B cell (primary cell): ENCODE data around the gene RBBP8. TPM values are rescaled to one million over a fixed set of nuclear protein-coding genes. Genes with fewer than 3 reads are reported as not detected.

ENCODE experiments used
- ATAC-seq: fragments of 200-7000 bp; cut with Tn5 transposase; one replicate; pipeline ENCODE4 v1.10.0; 2021; ENCODE audit warnings: low read depth, mild to moderate bottlenecking, moderate number of reproducible peaks, moderate library complexity
- CTCF ChIA-PET: fragments of 350-600 bp; sonication (Branson Sonifier 250); formaldehyde crosslinking; loops from one replicate; lab custom pipeline; 2021; ENCODE audit warnings: antibody characterized with exemption, inconsistent platforms; lab: Charles Lee
- POLR2A ChIA-PET: fragments of 350-600 bp; sonication (Branson Sonifier 250); formaldehyde crosslinking; loops from one replicate; lab custom pipeline; 2021; ENCODE audit warnings: antibody characterized with exemption; lab: Charles Lee
- DNase-seq: peaks from one replicate; pipeline ENCODE4 v3.0.0; 2013
- H2AFZ ChIP-seq: 2 replicates; pipeline ENCODE4 v1.6.1; 2012; ENCODE audit warnings: mild to moderate bottlenecking, low read depth, low read length; ENCODE audit not compliant: insufficient read depth, poor library complexity, severe bottlenecking
- H3K27ac ChIP-seq, 2 donors: 1 replicate in 1 of 2; 2 replicates in 1 of 2; pipeline ENCODE4 v1.5.1; 2012 to 2013; ENCODE audit warnings: low read length in 2 of 2, mild to moderate bottlenecking in 2 of 2, moderate library complexity in 1 of 2
- H3K27me3 ChIP-seq, 4 experiments: fragments of 200-600 bp in 1 of 4; sonication (generic) in 1 of 4; replicated peaks in 1 of 4; 1 replicate in 2 of 4; 2 replicates in 2 of 4; pipeline versions ENCODE4 v1.6.1 to v1.7.0; 2013 to 2016; ENCODE audit warnings: low read length in 3 of 4, mild to moderate bottlenecking in 2 of 4, mixed read lengths in 1 of 4, moderate library complexity in 1 of 4; ENCODE audit not compliant: insufficient read depth in 4 of 4, control insufficient read depth in 3 of 4; ENCODE audit errors: control extremely low read depth in 1 of 4
- H3K36me3 ChIP-seq, 2 experiments: replicated peaks in 1 of 2; 1 replicate in 1 of 2; 2 replicates in 1 of 2; pipeline versions ENCODE4 v1.6.1 to v1.7.1; 2013; ENCODE audit warnings: low read length in 1 of 2; ENCODE audit not compliant: insufficient read depth in 2 of 2, control insufficient read depth in 1 of 2; ENCODE audit errors: control extremely low read depth in 1 of 2, extremely low read depth in 1 of 2
- H3K4me1 ChIP-seq, 2 donors: fragments of 200-600 bp in 1 of 2; sonication (generic) in 1 of 2; 1 replicate in 1 of 2; 2 replicates in 1 of 2; pipeline versions ENCODE4 v1.5.1 to v1.6.1; 2013 to 2017; ENCODE audit warnings: low read length in 2 of 2; ENCODE audit not compliant: control insufficient read depth in 2 of 2, insufficient read depth in 2 of 2
- H3K4me2 ChIP-seq: replicated peaks from 2 replicates; pipeline ENCODE3; 2012; ENCODE audit warnings: mild to moderate bottlenecking, low read depth, low read length; ENCODE audit not compliant: poor library complexity, severe bottlenecking
- H3K4me3 ChIP-seq, 5 experiments: fragments of 200-600 bp in 1 of 5; sonication (generic) in 1 of 5; 1 replicate in 3 of 5; 2 replicates in 2 of 5; pipeline versions ENCODE4 v1.5.1 to v1.7.0; 2011 to 2016; ENCODE audit warnings: low read length in 4 of 5, mild to moderate bottlenecking in 4 of 5, low read depth in 2 of 5, control low read depth in 1 of 5, moderate library complexity in 1 of 5; ENCODE audit not compliant: insufficient read depth in 1 of 5; ENCODE audit errors: control extremely low read depth in 1 of 5, extremely low read depth in 1 of 5
- H3K79me2 ChIP-seq: fragments of 200-600 bp; sonication (generic); one replicate; pipeline ENCODE4 v1.6.0; 2016; ENCODE audit warnings: low read length; ENCODE audit not compliant: control insufficient read depth, insufficient read depth
- H3K9ac ChIP-seq: fragments of 200-600 bp; sonication (generic); 2 replicates; pipeline ENCODE4 v1.6.1; 2017; ENCODE audit warnings: mild to moderate bottlenecking, low read length, moderate library complexity
- H3K9me3 ChIP-seq, 3 donors: one replicate each; pipeline versions ENCODE4 v1.6.1 to v1.7.1; 2013; ENCODE audit warnings: low read length in 2 of 3; ENCODE audit not compliant: control insufficient read depth in 2 of 3, insufficient read depth in 1 of 3; ENCODE audit errors: control extremely low read depth in 1 of 3
- H4K20me1 ChIP-seq: 2 replicates; pipeline ENCODE4 v1.6.0; 2012; ENCODE audit warnings: mild to moderate bottlenecking, low read length; ENCODE audit not compliant: insufficient read depth, control insufficient read depth, poor library complexity, severe bottlenecking
- H3K27ac Mint-ChIP-seq: one replicate; pipeline ENCODE4 v1.8.0; 2021; ENCODE audit warnings: mixed read lengths
- H3K27me3 Mint-ChIP-seq: one replicate; pipeline ENCODE4 v1.8.0; 2021; ENCODE audit warnings: mixed read lengths
- H3K4me1 Mint-ChIP-seq: one replicate; pipeline ENCODE4 v1.8.0; 2021; ENCODE audit warnings: mixed read lengths
- H3K4me3 Mint-ChIP-seq: one replicate; pipeline ENCODE4 v1.8.0; 2021; ENCODE audit warnings: mixed read lengths
- H3K9me3 Mint-ChIP-seq: one replicate; pipeline ENCODE4 v1.8.0; 2022; ENCODE audit warnings: mixed read lengths; ENCODE audit not compliant: insufficient read depth
- EZH2 ChIP-seq: IDR thresholded peaks from 2 replicates; pipeline ENCODE4 v1.6.1; 2012; ENCODE audit warnings: borderline replicate concordance, low read depth, mild to moderate bottlenecking, moderate library complexity, low read length; ENCODE audit not compliant: insufficient read depth, poor library complexity, severe bottlenecking
- WGBS: methylation state at CpG from one replicate; pipeline ENCODE4 v1.1.5; 2013; ENCODE audit warnings: missing lambda C conversion rate; ENCODE audit not compliant: insufficient coverage; 5-methylcytosine and 5-hydroxymethylcytosine counted together
- intact Hi-C: fragments of 100-400 bp; cut with micrococcal nuclease; formaldehyde crosslinking; loops from one replicate; pipeline ENCODE4 v1.10.0; 2022
- polyA plus RNA-seq: library from polyadenylated mRNA; depleted of rRNA; stranded (reverse); fragments of >200 nt; gene quantifications from 2 replicates; pipeline ENCODE4 v1.2.3, GENCODE V29; 2012
- total RNA-seq, 2 donors: library from RNA; stranded (reverse); fragments of 120-200 nt in 1 of 2; gene quantifications; 1 replicate in 1 of 2; 2 replicates in 1 of 2; pipeline versions ENCODE4 v1.2.3 to v1.2.4, GENCODE V29; 2013 to 2022
- TF ChIP-seq, protein P1 (sequence below): fragments of 200-600 bp; IDR thresholded peaks from one replicate; pipeline ENCODE4 v1.8.0; 2022; ENCODE audit warnings: antibody characterized with exemption, mild to moderate bottlenecking

RBBP8 gene
- total and polyA plus RNA-seq, 2 donors (not counting 1 experiment from before 2014, with no cell fraction given), result 2.9 to 18.0 TPM

DNA sequence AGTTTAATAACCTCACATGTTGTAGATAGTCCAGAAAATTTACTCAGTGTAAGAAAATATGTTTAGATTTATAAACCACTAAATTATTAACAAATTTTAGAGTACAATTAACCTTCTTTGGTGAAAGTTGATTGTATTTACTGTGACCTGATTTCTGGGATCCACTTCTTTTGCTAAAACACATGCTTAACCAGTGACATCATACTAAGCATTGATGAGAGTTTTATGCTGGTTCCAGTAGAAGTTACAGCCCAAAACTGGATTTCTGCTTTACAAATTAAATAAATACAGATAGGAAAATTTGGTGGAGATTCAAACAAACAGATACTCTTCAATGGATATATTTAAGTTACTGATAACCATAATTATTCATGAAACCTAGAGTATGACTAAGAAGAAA lies 40.9 kb downstream of the RBBP8 start:
- no peak overlapping the region for H3K4me3 ChIP-seq
- intact Hi-C loops, result no loop called here
- H3K9ac ChIP-seq, result no peak overlapping the region
- H3K9me3 ChIP-seq, result no peaks in the 10 kb centered on the region
- H3K79me2 ChIP-seq, result no peaks in the 10 kb centered on the region
- H3K4me1 ChIP-seq, result peaks cover 0 to 4% of the 10 kb centered on the region in 2 donors
- peaks cover 0 to 3% of the 10 kb centered on the region in 2 experiments for H3K36me3 ChIP-seq
- Mint-ChIP-seq H3K27ac (no peak overlapping the region), H3K9me3 (no peaks in the 10 kb centered on the region), H3K4me3 (no peak overlapping the region), H3K4me1 (peaks cover 14% of the 10 kb centered on the region), H3K27me3 (no peaks in the 10 kb centered on the region)
- ATAC-seq, result no peak
- TF ChIP-seq, protein P1, sequence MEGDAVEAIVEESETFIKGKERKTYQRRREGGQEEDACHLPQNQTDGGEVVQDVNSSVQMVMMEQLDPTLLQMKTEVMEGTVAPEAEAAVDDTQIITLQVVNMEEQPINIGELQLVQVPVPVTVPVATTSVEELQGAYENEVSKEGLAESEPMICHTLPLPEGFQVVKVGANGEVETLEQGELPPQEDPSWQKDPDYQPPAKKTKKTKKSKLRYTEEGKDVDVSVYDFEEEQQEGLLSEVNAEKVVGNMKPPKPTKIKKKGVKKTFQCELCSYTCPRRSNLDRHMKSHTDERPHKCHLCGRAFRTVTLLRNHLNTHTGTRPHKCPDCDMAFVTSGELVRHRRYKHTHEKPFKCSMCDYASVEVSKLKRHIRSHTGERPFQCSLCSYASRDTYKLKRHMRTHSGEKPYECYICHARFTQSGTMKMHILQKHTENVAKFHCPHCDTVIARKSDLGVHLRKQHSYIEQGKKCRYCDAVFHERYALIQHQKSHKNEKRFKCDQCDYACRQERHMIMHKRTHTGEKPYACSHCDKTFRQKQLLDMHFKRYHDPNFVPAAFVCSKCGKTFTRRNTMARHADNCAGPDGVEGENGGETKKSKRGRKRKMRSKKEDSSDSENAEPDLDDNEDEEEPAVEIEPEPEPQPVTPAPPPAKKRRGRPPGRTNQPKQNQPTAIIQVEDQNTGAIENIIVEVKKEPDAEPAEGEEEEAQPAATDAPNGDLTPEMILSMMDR, result no peak
- TF ChIP-seq EZH2, result no peak
- no peak overlapping the region for H3K4me2 ChIP-seq
- H3K27me3 ChIP-seq, result no peaks in the 10 kb centered on the region
- CTCF ChIA-PET, result no interaction called here
- no peaks in the 10 kb centered on the region for H4K20me1 ChIP-seq
- POLR2A ChIA-PET, result no interaction called here
- H3K27ac ChIP-seq, result no peak overlapping the region
- H2AFZ ChIP-seq, result no peak overlapping the region
- DNase-seq, result no peak

DNA sequence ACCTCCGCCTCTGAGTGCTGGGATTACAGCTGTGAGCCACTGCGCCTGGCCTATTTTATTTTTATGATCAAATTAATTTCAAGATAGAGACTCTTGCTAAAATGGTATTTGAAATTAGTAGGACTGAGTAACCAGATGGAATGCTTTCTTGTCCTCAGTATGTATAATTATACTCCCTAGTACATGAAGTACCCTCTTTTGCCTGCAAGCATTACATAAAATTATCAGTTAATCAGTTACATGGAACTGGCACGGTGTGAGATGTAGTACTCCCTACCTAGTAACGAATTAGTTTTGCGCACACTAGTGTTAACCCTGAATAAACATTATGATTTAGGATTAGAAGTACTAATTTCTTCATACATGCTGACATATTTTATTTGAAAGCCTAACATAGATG lies 41.6 kb downstream of the RBBP8 start:
- no peak for DNase-seq
- ATAC-seq, result no peak
- POLR2A ChIA-PET, result no interaction called here
- no peaks in the 10 kb centered on the region for H3K27me3 ChIP-seq
- no peak overlapping the region for H3K4me2 ChIP-seq
- intact Hi-C loops, result no loop called here
- no CpG with 5 or more reads among the region's 5 CpGs for WGBS
- H3K4me3 ChIP-seq, result no peak overlapping the region
- peaks cover 0 to 4% of the 10 kb centered on the region in 2 donors for H3K4me1 ChIP-seq
- H3K36me3 ChIP-seq, result peaks cover 0 to 3% of the 10 kb centered on the region in 2 experiments
- H3K79me2 ChIP-seq, result no peaks in the 10 kb centered on the region
- peaks cover 16% of the 10 kb centered on the region for H3K4me1 Mint-ChIP-seq
- no peak for TF ChIP-seq EZH2
- TF ChIP-seq, protein P1, result no peak
- H3K9ac ChIP-seq, result no peak overlapping the region
- no peak overlapping the region for H3K4me3 Mint-ChIP-seq
- no peak overlapping the region for H3K27ac Mint-ChIP-seq
- no peaks in the 10 kb centered on the region for H3K9me3 Mint-ChIP-seq
- no peaks in the 10 kb centered on the region for H3K9me3 ChIP-seq
- no peak overlapping the region for H2AFZ ChIP-seq
- CTCF ChIA-PET, result interaction anchor here (1.0 kb wide), 1 partner anchor 173 kb away, joined by 4 read pairs; no protein-coding TSS in a partner anchor
- H3K27ac ChIP-seq, result no peak overlapping the region
- no peaks in the 10 kb centered on the region for H4K20me1 ChIP-seq
- H3K27me3 Mint-ChIP-seq, result no peaks in the 10 kb centered on the region
